CD4-positive, alpha-beta T cell (primary cell): Measurements from ENCODE around the gene RBBP9. TPM values are rescaled to one million over a fixed set of nuclear protein-coding genes. Genes with fewer than 3 reads are reported as not detected.

Experiments used
- ATAC-seq: fragments of 200-7000 bp; cut with Tn5 transposase; one replicate; pipeline ENCODE4 v1.10.0; 2022; ENCODE audit warnings: mild to moderate bottlenecking; ENCODE audit not compliant: poor library complexity
- CTCF ChIA-PET: fragments of 350-600 bp; sonication (Branson Sonifier 250); formaldehyde crosslinking; loops from one replicate; lab custom pipeline; 2021; ENCODE audit warnings: antibody characterized with exemption, inconsistent platforms; lab: Charles Lee
- POLR2A ChIA-PET: fragments of 350-600 bp; sonication (Branson Sonifier 250); formaldehyde crosslinking; loops from one replicate; lab custom pipeline; 2021; ENCODE audit warnings: antibody characterized with exemption, inconsistent platforms; lab: Charles Lee
- DNase-seq, 14 experiments: peaks; one replicate each; pipeline ENCODE4 v3.0.0-alpha.2; 2013 to 2020; ENCODE audit warnings: mixed read lengths in 2 of 14
- H3K27ac ChIP-seq, 2 donors: one replicate each; pipeline versions ENCODE4 v1.5.1 to v1.7.0; 2013; ENCODE audit warnings: low read length in 2 of 2, low read depth in 1 of 2, mild to moderate bottlenecking in 1 of 2
- H3K27me3 ChIP-seq, 2 experiments: 1 replicate in 1 of 2; 2 replicates in 1 of 2; pipeline versions ENCODE4 v1.6.1 to v1.7.0; 2013; ENCODE audit warnings: low read length in 2 of 2, control low read depth in 1 of 2, mild to moderate bottlenecking in 1 of 2, moderate library complexity in 1 of 2; ENCODE audit not compliant: insufficient read depth in 2 of 2, control insufficient read depth in 1 of 2
- H3K36me3 ChIP-seq: one replicate; pipeline ENCODE4 v1.6.1; 2013; ENCODE audit warnings: low read length, control low read depth; ENCODE audit not compliant: insufficient read depth
- H3K4me1 ChIP-seq: one replicate; pipeline ENCODE4 v1.6.1; 2013; ENCODE audit warnings: low read length, control low read depth; ENCODE audit not compliant: insufficient read depth
- H3K4me3 ChIP-seq: one replicate; pipeline ENCODE4 v1.5.1; 2013; ENCODE audit warnings: mild to moderate bottlenecking, low read length, moderate library complexity
- H3K9me3 ChIP-seq, 2 experiments: 1 replicate in 1 of 2; 2 replicates in 1 of 2; pipeline versions ENCODE4 v1.6.1 to v1.7.0; 2013; ENCODE audit warnings: low read length in 2 of 2, mild to moderate bottlenecking in 2 of 2, control low read depth in 1 of 2, moderate library complexity in 1 of 2; ENCODE audit not compliant: control insufficient read depth in 1 of 2, insufficient read depth in 1 of 2
- H3K27ac Mint-ChIP-seq: one replicate; pipeline ENCODE4 v1.8.0; 2020; ENCODE audit warnings: mixed read lengths
- H3K27me3 Mint-ChIP-seq: one replicate; pipeline ENCODE4 v1.8.0; 2021; ENCODE audit warnings: mixed read lengths
- H3K36me3 Mint-ChIP-seq: one replicate; pipeline ENCODE4 v1.8.0; 2021; ENCODE audit warnings: low read depth, mixed read lengths
- H3K4me1 Mint-ChIP-seq: one replicate; pipeline ENCODE4 v1.8.0; 2021; ENCODE audit warnings: low read depth, mixed read lengths
- H3K4me3 Mint-ChIP-seq: one replicate; pipeline ENCODE4 v1.8.0; 2020; ENCODE audit warnings: mild to moderate bottlenecking, mixed read lengths
- H3K9me3 Mint-ChIP-seq: one replicate; pipeline ENCODE4 v1.8.0; 2020; ENCODE audit warnings: mixed read lengths
- CTCF ChIP-seq: fragments of 200-600 bp; IDR thresholded peaks from one replicate; pipeline ENCODE4 v1.8.0; 2022; ENCODE audit warnings: antibody characterized with exemption, mild to moderate bottlenecking
- intact Hi-C, 2 experiments: fragments of 100-400 bp; cut with DNase I in 1 of 2; cut with micrococcal nuclease in 1 of 2; formaldehyde crosslinking; loops; one replicate each; pipeline versions ENCODE4 v1.15.1 to v1.9.0; 2023 to 2025; cut with DNase I, micrococcal nuclease
- total RNA-seq, 174 experiments: library from RNA in 2 of 174; stranded (reverse) in 2 of 174; gene quantifications; one replicate each; pipeline ENCODE4 v1.2.3 and lab custom pipeline; 2021 to 2026

Gene RBBP9
- total RNA-seq, 2 experiments from 2014 or later: 1.6 to 2.1 TPM

DNA sequence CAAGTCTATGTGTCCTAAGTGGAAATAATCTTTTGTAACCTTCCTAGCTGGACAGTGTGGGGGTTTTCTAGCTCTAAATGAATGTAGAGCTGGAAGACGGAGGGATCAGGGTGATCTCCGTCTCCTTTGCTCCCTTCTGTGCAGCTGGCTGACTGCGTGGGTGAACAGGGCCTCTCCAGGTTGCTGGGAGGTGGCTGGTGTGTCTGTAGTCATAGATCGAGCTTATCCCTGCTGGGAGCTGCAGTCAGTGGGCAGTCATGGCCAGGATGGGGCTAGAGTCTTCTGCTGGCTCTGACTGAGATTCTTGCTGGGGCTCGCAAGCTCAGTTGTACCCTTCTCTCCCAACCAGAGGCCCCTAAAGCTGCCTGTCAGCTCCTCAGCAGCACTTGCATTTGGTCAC lies 17.1 kb upstream of the RBBP9 start:
- H3K36me3 ChIP-seq: peaks cover 51% of the 10 kb centered on the region
- H3K4me1 ChIP-seq: peaks cover 8% of the 10 kb centered on the region
- peaks cover 33% of the 10 kb centered on the region for H3K4me1 Mint-ChIP-seq
- POLR2A ChIA-PET: no interaction called here
- H3K36me3 Mint-ChIP-seq: peaks cover 60% of the 10 kb centered on the region
- ATAC-seq: no peak
- CTCF ChIA-PET: no interaction called here
- no peaks in the 10 kb centered on the region for H3K27me3 ChIP-seq
- H3K27me3 Mint-ChIP-seq: no peaks in the 10 kb centered on the region
- H3K9me3 Mint-ChIP-seq: no peaks in the 10 kb centered on the region
- no peak overlapping the region for H3K4me3 ChIP-seq
- no peak overlapping the region for H3K4me3 Mint-ChIP-seq
- no peak for DNase-seq
- no peak for TF ChIP-seq CTCF
- no peak overlapping the region for H3K27ac Mint-ChIP-seq
- intact Hi-C loops: no loop called here
- H3K27ac ChIP-seq: no peak overlapping the region
- no peaks in the 10 kb centered on the region for H3K9me3 ChIP-seq

GRCh38 chr20:18513208-18513607 lies 16.2 kb upstream of the RBBP9 start:
- ChIA-PET CTCF (no interaction called here), POLR2A (no interaction called here)
- DNase-seq: no peak
- Histone ChIP-seq H3K27me3 (no peaks in the 10 kb centered on the region), H3K27ac (no peak overlapping the region), H3K4me1 (peaks cover 17% of the 10 kb centered on the region), H3K36me3 (peaks cover 51% of the 10 kb centered on the region), H3K4me3 (no peak overlapping the region), H3K9me3 (no peaks in the 10 kb centered on the region)
- intact Hi-C loops: no loop called here
- peaks cover 42% of the 10 kb centered on the region for H3K4me1 Mint-ChIP-seq
- H3K27me3 Mint-ChIP-seq: no peaks in the 10 kb centered on the region
- no peaks in the 10 kb centered on the region for H3K9me3 Mint-ChIP-seq
- H3K36me3 Mint-ChIP-seq: peaks cover 64% of the 10 kb centered on the region
- TF ChIP-seq CTCF: no peak
- no peak overlapping the region for H3K27ac Mint-ChIP-seq
- H3K4me3 Mint-ChIP-seq: no peak overlapping the region
- no peak for ATAC-seq

- H3K4me1 Mint-ChIP-seq: peaks cover 58% of the 10 kb centered on the region
- H3K4me3 Mint-ChIP-seq: no peak overlapping the region
- DNase-seq: no peak
- H3K27me3 ChIP-seq: no peaks in the 10 kb centered on the region
- no peak overlapping the region for H3K4me3 ChIP-seq
- peaks cover 77% of the 10 kb centered on the region for H3K36me3 Mint-ChIP-seq
- H3K27ac ChIP-seq: no peak overlapping the region
- TF ChIP-seq CTCF: no peak
- ChIA-PET CTCF (no interaction called here), POLR2A (no interaction called here)
- intact Hi-C loops: no loop called here
- no peak for ATAC-seq
- H3K36me3 ChIP-seq: peaks cover 46% of the 10 kb centered on the region
- no peak overlapping the region for H3K27ac Mint-ChIP-seq
- H3K4me1 ChIP-seq: peaks cover 28% of the 10 kb centered on the region
- no peaks in the 10 kb centered on the region for H3K27me3 Mint-ChIP-seq
- H3K9me3 ChIP-seq: no peaks in the 10 kb centered on the region
- no peaks in the 10 kb centered on the region for H3K9me3 Mint-ChIP-seq
These were observed 14.5 kb upstream of the RBBP9 start for GRCh38 chr20:18511571-18511970.
